ENCODE results near the gene KCND3. TPM values are rescaled to one million over a fixed set of nuclear protein-coding genes. Genes with fewer than 3 reads are reported as not detected.

The KCND3 gene
- total RNA-seq, 1 experiment from 2014 or later, result 0.15 TPM

DNA sequence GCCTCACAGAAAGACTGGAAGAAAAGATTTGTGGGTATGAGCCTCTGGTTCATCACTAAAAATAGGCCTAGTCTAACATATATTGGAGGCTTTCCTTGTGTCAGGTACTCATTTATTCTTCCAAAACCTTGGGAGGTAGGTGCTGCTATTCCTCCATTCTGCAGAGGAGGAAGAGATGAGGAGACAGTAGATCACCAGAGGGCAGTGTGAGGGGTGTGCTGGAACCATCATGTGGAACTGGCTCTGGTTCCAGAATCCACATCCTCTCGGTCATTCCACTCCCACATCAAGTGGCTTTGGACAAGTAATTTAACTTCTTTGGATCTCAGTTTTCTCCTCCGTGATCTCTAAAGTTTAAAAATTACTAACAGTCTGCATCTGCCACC lies 242.9 kb downstream of the KCND3 start:
- H3K27ac ChIP-seq (ENCODE audit: insufficient read length, low read depth, low read length), result no peak overlapping the region
- H4K91ac ChIP-seq (ENCODE audit: insufficient read length, low read depth, low read length), result no peak overlapping the region
- TF ChIP-seq, protein P1, sequence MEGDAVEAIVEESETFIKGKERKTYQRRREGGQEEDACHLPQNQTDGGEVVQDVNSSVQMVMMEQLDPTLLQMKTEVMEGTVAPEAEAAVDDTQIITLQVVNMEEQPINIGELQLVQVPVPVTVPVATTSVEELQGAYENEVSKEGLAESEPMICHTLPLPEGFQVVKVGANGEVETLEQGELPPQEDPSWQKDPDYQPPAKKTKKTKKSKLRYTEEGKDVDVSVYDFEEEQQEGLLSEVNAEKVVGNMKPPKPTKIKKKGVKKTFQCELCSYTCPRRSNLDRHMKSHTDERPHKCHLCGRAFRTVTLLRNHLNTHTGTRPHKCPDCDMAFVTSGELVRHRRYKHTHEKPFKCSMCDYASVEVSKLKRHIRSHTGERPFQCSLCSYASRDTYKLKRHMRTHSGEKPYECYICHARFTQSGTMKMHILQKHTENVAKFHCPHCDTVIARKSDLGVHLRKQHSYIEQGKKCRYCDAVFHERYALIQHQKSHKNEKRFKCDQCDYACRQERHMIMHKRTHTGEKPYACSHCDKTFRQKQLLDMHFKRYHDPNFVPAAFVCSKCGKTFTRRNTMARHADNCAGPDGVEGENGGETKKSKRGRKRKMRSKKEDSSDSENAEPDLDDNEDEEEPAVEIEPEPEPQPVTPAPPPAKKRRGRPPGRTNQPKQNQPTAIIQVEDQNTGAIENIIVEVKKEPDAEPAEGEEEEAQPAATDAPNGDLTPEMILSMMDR (conservative IDR thresholded peaks at IDR 0.05), result no peak
- H3K79me2 ChIP-seq (ENCODE audit: insufficient read depth, low read length), result no peaks in the 10 kb centered on the region
- no peaks in the 10 kb centered on the region for H3K79me1 ChIP-seq (ENCODE audit: insufficient read depth, low read depth, low read length, poor library complexity, severe bottlenecking)
- no peak overlapping the region for H3T11ph ChIP-seq (ENCODE audit: low read length)
- no peaks in the 10 kb centered on the region for H3K27me3 ChIP-seq (ENCODE audit: insufficient read depth, low read length)
- H2BK15ac ChIP-seq (ENCODE audit: low read depth, low read length), result no peak overlapping the region
- no peak overlapping the region for H2BK20ac ChIP-seq (ENCODE audit: low read depth, low read length, poor library complexity, severe bottlenecking)
- H2AK5ac ChIP-seq (ENCODE audit: insufficient read length, low read length), result no peak overlapping the region
- H2BK120ac ChIP-seq (ENCODE audit: low read depth, low read length, poor library complexity, severe bottlenecking), result no peak overlapping the region
- no peaks in the 10 kb centered on the region; a peak in 1 of 7 replicates for H3K36me3 Mint-ChIP-seq (ENCODE audit: insufficient read depth in 1 of 3, low read depth in 3 of 3)
- no peak for DNase-seq
- WGBS (ENCODE audit: extremely low coverage, insufficient read length, low lambda C conversion rate), result no CpG with 5 or more reads among the region's 2 CpGs
- no peak overlapping the region for H3K56ac ChIP-seq (ENCODE audit: insufficient read length, low read depth, low read length)
- no peak overlapping the region for H2BK5ac ChIP-seq (ENCODE audit: insufficient read length, low read length)
- H3K4me1 ChIP-seq (ENCODE audit: insufficient read depth, low read length), result peaks cover 2% of the 10 kb centered on the region
- H3K9ac ChIP-seq (ENCODE audit: extremely low read depth, insufficient read length, low read length), result no peak overlapping the region
- no peak overlapping the region; a peak in 1 of 7 replicates for H3K27ac Mint-ChIP-seq
- no peaks in the 10 kb centered on the region; a peak in 1 of 5 replicates for H3K9me3 Mint-ChIP-seq
- no peak overlapping the region for H3K4me2 ChIP-seq (ENCODE audit: insufficient read depth, insufficient read length, low read length)
- peaks cover 24 to 29% of the 10 kb centered on the region in 2 experiments for H3K4me1 Mint-ChIP-seq
- H3K14ac ChIP-seq (ENCODE audit: insufficient read depth, low read length), result no peak overlapping the region
- no peaks in the 10 kb centered on the region for H4K20me1 ChIP-seq (ENCODE audit: control insufficient read depth, insufficient read depth, insufficient read length)
- H3K27me3 Mint-ChIP-seq (ENCODE audit: low read depth), result peaks cover 23% of the 10 kb centered on the region
- no peak overlapping the region for H3K4me3 Mint-ChIP-seq
- H3K23ac ChIP-seq (ENCODE audit: insufficient read length, low read depth, low read length), result no peak overlapping the region
- no peak overlapping the region for H3K4ac ChIP-seq (ENCODE audit: low read depth, low read length)
- no peak overlapping the region for H2AFZ ChIP-seq (ENCODE audit: low read length)
- no peak overlapping the region for H3K18ac ChIP-seq (ENCODE audit: insufficient read length, low read depth, low read length)
- H4K5ac ChIP-seq (ENCODE audit: insufficient read length, low read depth, low read length), result no peak overlapping the region
- no peak overlapping the region for H4K8ac ChIP-seq (replicated peaks; ENCODE audit: insufficient read length, low read depth, low read length)
- H2BK12ac ChIP-seq (ENCODE audit: insufficient read length, low read depth, low read length), result no peak overlapping the region
- H3K9me3 ChIP-seq (ENCODE audit: control insufficient read depth, low read depth, low read length), result no peaks in the 10 kb centered on the region
- no peaks in the 10 kb centered on the region for H3K23me2 ChIP-seq (ENCODE audit: insufficient read length, low read depth, low read length, poor library complexity, severe bottlenecking)

Measured in H9 (cell line).